Peyer's patch (tissue), 4 donors: ENCODE results near the gene DRD4. TPM values are rescaled to one million over a fixed set of nuclear protein-coding genes. Genes with fewer than 3 reads are reported as not detected.
"Not testable (repeated sequence)": the region's sequence is repeated elsewhere in the genome, so short reads cannot be mapped to it uniquely, and the experiment has no call there.

Experiments used
- DNase-seq, 3 donors: peaks; one replicate each; pipeline ENCODE4 v3.0.0-alpha.2; 2017 to 2019
- H3K27ac ChIP-seq, 4 donors: fragments of 200-600 bp; sonication (generic); one replicate each; pipeline ENCODE4 v1.5.1; 2016 to 2019
- H3K27me3 ChIP-seq, 2 donors: fragments of 200-600 bp; sonication (generic); one replicate each; pipeline ENCODE4 v1.5.1; 2019
- H3K36me3 ChIP-seq, 3 donors: fragments of 200-600 bp; sonication (generic); one replicate each; pipeline ENCODE4 v1.5.1; 2016 to 2019
- H3K4me1 ChIP-seq, 4 donors: fragments of 200-600 bp; sonication (generic); one replicate each; pipeline ENCODE4 v1.5.1; 2016 to 2019
- H3K4me3 ChIP-seq, 4 donors: fragments of 200-600 bp; sonication (generic); 1 replicate in 3 of 4; 2 replicates in 1 of 4; pipeline ENCODE4 v1.5.1; 2016 to 2019; ENCODE audit warnings: mild to moderate bottlenecking in 1 of 4
- H3K9me3 ChIP-seq, 4 donors: fragments of 200-600 bp; sonication (generic); one replicate each; pipeline ENCODE4 v1.5.1; 2016 to 2019; ENCODE audit warnings: mild to moderate bottlenecking in 1 of 4
- CTCF ChIP-seq, 6 experiments: fragments of 450-650 bp in 4 of 6; fragments of 200-600 bp in 2 of 6; sonication (generic) in 1 of 6; IDR thresholded peaks; one replicate each; pipeline ENCODE4 v1.5.1; 2017 to 2019; ENCODE audit warnings: antibody characterized with exemption in 6 of 6, mild to moderate bottlenecking in 3 of 6, moderate library complexity in 1 of 6
- POLR2A ChIP-seq, 2 donors: fragments of 450-650 bp; IDR thresholded peaks; one replicate each; pipeline ENCODE4 v1.5.1; 2017; ENCODE audit warnings: antibody characterized with exemption in 2 of 2, mild to moderate bottlenecking in 2 of 2, moderate library complexity in 2 of 2
- total RNA-seq, 4 donors: library from RNA; depleted of rRNA; stranded (reverse); fragments of >200 nt; gene quantifications; one replicate each; pipeline ENCODE4 v1.1.0, GENCODE V29; 2016

Gene DRD4
- total RNA-seq, 4 donors from 2014 or later, result 1.6 to 3.0 TPM; not detected in 2

- Histone ChIP-seq H3K27ac (peak overlapping the region in 3 of 4 donors; percentile 32 to 84 (median 49)), H3K36me3 (peaks cover 0 to 21% (median 0%) of the 10 kb centered on the region in 3 donors)
Observed at GRCh38 chr11:653837-654236, 16.8 kb downstream of the DRD4 start.

GRCh38 chr11:654444-654843 is 17.4 kb downstream of the DRD4 start:
- peaks cover 0 to 24% (median 0%) of the 10 kb centered on the region in 3 donors for H3K36me3 ChIP-seq
- not testable (repeated sequence) for H3K27me3 ChIP-seq, H3K9me3 ChIP-seq
- peak overlapping the region in 2 of 4 donors; percentile 5 to 30 for H3K4me3 ChIP-seq
- DNase-seq, result peak in 2 of 3 donors; percentile 65 to 66
- H3K27ac ChIP-seq, result peak overlapping the region in 3 of 4 donors; percentile 51 to 90 (median 84)
- H3K4me1 ChIP-seq, result peaks cover 0 to 48% (median 7%) of the 10 kb centered on the region in 4 donors

More at GRCh38 chr11:653837-654236, 16.8 kb downstream of the DRD4 start:
- TF ChIP-seq POLR2A (IDR thresholded peaks at IDR 0.05), result no peak
- TF ChIP-seq CTCF (IDR thresholded peaks at IDR 0.05), result no peak
- Histone ChIP-seq H3K9me3 (no peaks in the 10 kb centered on the region), H3K27me3 (no peaks in the 10 kb centered on the region), H3K4me3 (no peak overlapping the region), H3K4me1 (peaks cover 0 to 42% (median 7%) of the 10 kb centered on the region in 4 donors)
- DNase-seq, result no peak

GRCh38 chr11:655036-655726 is 18.1 kb downstream of the DRD4 start:
- peak overlapping the region in 3 of 4 donors; percentile 51 to 90 (median 84) for H3K27ac ChIP-seq
- H3K9me3 ChIP-seq, result no peaks in the 10 kb centered on the region
- H3K4me3 ChIP-seq, result peak overlapping the region in 2 of 4 donors; percentile 5 to 30
- TF ChIP-seq POLR2A (IDR thresholded peaks at IDR 0.05) (no peak), CTCF (IDR thresholded peaks at IDR 0.05) (no peak)
- H3K4me1 ChIP-seq, result peaks cover 0 to 53% (median 7%) of the 10 kb centered on the region in 4 donors
- H3K36me3 ChIP-seq, result peaks cover 0 to 29% (median 0%) of the 10 kb centered on the region in 3 donors
- no peaks in the 10 kb centered on the region for H3K27me3 ChIP-seq
- peak in 2 of 3 donors; percentile 59 to 66 for DNase-seq

GRCh38 chr11:656426-656825 is 19.4 kb downstream of the DRD4 start:
- peaks cover 0 to 24% (median 0%) of the 10 kb centered on the region in 3 donors for H3K36me3 ChIP-seq
- DNase-seq, result no peak
- no peaks in the 10 kb centered on the region for H3K27me3 ChIP-seq
- no peak for TF ChIP-seq POLR2A (IDR thresholded peaks at IDR 0.05)
- no peak for TF ChIP-seq CTCF (IDR thresholded peaks at IDR 0.05)
- peak overlapping the region in 3 of 4 donors; percentile 47 to 84 (median 59) for H3K27ac ChIP-seq
- no peaks in the 10 kb centered on the region for H3K9me3 ChIP-seq
- peaks cover 0 to 53% (median 7%) of the 10 kb centered on the region in 4 donors for H3K4me1 ChIP-seq
- no peak overlapping the region for H3K4me3 ChIP-seq

GRCh38 chr11:656866-657265 is 19.8 kb downstream of the DRD4 start:
- no peak for TF ChIP-seq CTCF (IDR thresholded peaks at IDR 0.05)
- TF ChIP-seq POLR2A (IDR thresholded peaks at IDR 0.05), result no peak
- H3K36me3 ChIP-seq, result peaks cover 0 to 21% (median 0%) of the 10 kb centered on the region in 3 donors

GRCh38 chr11:657691-658126 is 20.6 kb downstream of the DRD4 start:
- Histone ChIP-seq H3K27me3 (no peaks in the 10 kb centered on the region), H3K4me3 (peak overlapping the region in 1 of 4 donors; percentile 3), H3K27ac (peak overlapping the region in 3 of 4 donors; percentile 47 to 89 (median 84)), H3K4me1 (peaks cover 0 to 53% (median 7%) of the 10 kb centered on the region in 4 donors), H3K36me3 (peaks cover 0 to 15% (median 0%) of the 10 kb centered on the region in 3 donors), H3K9me3 (no peaks in the 10 kb centered on the region)
- peak in 2 of 3 donors; percentile 81 to 83 for DNase-seq
- TF ChIP-seq CTCF (IDR thresholded peaks at IDR 0.05) (peak in 3 of 6 experiments; percentile 20 to 37 (median 26)), POLR2A (IDR thresholded peaks at IDR 0.05) (peak; percentile 37 to 46)

More at GRCh38 chr11:656866-657265, 19.8 kb downstream of the DRD4 start:
- Histone ChIP-seq H3K27ac (peak overlapping the region in 3 of 4 donors; percentile 47 to 89 (median 84)), H3K4me1 (peaks cover 0 to 53% (median 7%) of the 10 kb centered on the region in 4 donors), H3K27me3 (no peaks in the 10 kb centered on the region), H3K9me3 (no peaks in the 10 kb centered on the region), H3K4me3 (no peak overlapping the region)
- DNase-seq, result peak in 1 of 3 donors; percentile 52
